ENCODE results near the gene SERINC5. TPM values are rescaled to one million over a fixed set of nuclear protein-coding genes. Genes with fewer than 3 reads are reported as not detected.
"Not testable (repeated sequence)": the region's sequence is repeated elsewhere in the genome, so short reads cannot be mapped to it uniquely, and the experiment has no call there.

Gene SERINC5
- polyA plus RNA-seq, 1 donor, result 19.1 TPM

- no peak for DNase-seq (ENCODE audit: low read depth)
Observed at GRCh38 chr5:80198399-80198798, 57.4 kb downstream of the SERINC5 start.

- no peak for DNase-seq (ENCODE audit: low read depth)
Observed at GRCh38 chr5:80195837-80196400, 59.9 kb downstream of the SERINC5 start.

GRCh38 chr5:80194468-80194867, 61.4 kb downstream of the SERINC5 start:
- no peak for DNase-seq (ENCODE audit: low read depth)

- DNase-seq (ENCODE audit: low read depth), result no peak
Observed at GRCh38 chr5:80193401-80193800, 62.4 kb downstream of the SERINC5 start.

- DNase-seq (ENCODE audit: low read depth), result no peak
Observed at GRCh38 chr5:80192507-80193241, 63.2 kb downstream of the SERINC5 start.

GRCh38 chr5:80191991-80192398, 63.9 kb downstream of the SERINC5 start:
- DNase-seq (ENCODE audit: low read depth), result no peak

DNA sequence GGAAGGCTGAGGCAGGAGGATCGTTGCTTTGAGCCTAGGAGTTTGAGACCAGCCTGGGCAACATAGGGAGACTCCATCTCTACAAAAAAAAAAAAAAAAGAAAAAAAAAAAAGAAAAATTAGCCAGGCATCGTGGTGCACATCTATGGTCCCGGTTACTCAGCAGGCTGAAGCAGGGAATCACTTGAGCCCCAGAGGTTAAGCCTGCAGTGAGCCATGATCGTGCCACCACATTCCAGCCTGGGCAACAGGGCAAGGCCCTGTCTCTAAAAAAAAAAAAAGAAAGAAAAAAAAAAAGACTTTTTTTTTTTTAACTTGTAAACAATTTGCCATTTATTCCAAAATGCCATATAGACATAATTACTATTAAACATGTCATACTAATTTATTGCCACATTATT, 64.5 kb downstream of the SERINC5 start:
- no peak for DNase-seq (ENCODE audit: low read depth)

DNA sequence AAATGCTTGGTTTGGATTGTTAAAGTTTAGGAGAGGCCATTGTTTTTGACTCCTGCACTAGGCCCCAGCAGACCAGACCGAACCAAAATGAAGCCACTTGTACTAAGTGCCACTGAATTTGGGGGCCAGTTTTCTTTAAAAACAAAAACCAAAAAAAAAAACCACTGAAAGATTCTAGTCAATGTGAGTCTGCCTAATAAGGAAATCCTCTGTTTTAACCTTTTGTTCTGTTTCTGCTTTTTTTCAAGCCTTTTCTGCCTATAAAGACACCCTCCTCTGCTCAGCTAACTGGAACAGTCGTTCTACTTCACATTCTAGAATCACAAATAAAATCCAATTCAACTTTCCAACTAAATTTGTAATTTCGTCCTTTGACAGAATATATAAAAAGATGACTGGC, 64.9 kb downstream of the SERINC5 start:
- DNase-seq (ENCODE audit: low read depth), result no peak

- DNase-seq (ENCODE audit: low read depth), result no peak
Observed at GRCh38 chr5:80189701-80190100, 66.1 kb downstream of the SERINC5 start.

GRCh38 chr5:80189201-80189600, 66.6 kb downstream of the SERINC5 start:
- DNase-seq (ENCODE audit: low read depth), result no peak

DNA sequence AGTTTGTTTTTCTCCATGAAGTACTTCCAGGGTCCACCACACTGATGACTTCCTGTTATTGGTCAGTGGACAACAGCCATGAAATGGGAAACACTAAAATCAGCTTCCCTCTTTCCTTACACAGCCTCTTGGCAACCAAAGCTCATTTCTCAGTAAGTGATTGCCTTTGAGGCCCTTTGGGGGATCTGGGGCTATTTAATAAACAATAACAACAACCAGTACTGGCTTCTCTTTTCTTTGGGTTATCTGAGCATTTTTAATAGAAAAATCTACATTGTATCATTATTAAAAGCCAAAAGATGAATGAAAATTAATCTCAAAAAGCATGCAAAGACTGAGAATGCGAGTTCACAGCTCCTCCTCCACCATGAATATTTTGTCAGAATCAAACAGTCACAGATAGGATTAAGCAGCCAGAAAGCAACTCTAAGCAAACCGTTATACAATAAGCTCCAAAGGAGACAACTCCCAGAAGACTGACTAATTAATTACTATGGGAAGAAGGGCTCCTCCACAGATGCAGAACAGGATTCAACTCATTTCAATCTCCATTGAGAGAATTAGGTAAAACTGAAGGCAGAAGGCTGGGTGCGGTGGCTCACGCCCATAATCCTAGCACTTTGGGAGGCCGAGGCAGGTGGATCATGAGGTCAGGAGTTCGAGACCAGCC, 68.3 kb downstream of the SERINC5 start:
- DNase-seq (ENCODE audit: low read depth), result no peak

DNA sequence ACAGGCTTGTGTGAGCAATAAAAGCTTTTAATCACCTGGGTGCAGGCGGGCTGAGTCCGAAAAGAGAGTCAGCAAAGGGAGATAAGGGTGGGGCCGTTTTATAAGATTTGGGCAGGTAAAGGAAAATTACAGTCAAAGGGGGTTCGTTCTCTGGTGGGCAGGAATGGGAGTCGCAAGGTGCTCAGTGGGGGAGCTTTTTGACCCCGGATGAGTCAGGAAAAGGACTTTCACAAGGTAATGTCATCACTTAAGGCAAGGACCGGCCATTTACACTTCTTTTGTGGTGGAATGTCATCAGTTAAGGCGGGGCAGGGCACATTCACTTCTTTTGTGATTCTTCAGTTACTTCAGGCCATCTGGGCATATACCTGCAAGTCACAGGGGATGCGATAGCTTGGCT, 70.3 kb downstream of the SERINC5 start:
- not testable (repeated sequence) for DNase-seq (ENCODE audit: low read depth)

GRCh38 chr5:80185095-80185494, 70.8 kb downstream of the SERINC5 start:
- no peak for DNase-seq (ENCODE audit: low read depth)

DNA sequence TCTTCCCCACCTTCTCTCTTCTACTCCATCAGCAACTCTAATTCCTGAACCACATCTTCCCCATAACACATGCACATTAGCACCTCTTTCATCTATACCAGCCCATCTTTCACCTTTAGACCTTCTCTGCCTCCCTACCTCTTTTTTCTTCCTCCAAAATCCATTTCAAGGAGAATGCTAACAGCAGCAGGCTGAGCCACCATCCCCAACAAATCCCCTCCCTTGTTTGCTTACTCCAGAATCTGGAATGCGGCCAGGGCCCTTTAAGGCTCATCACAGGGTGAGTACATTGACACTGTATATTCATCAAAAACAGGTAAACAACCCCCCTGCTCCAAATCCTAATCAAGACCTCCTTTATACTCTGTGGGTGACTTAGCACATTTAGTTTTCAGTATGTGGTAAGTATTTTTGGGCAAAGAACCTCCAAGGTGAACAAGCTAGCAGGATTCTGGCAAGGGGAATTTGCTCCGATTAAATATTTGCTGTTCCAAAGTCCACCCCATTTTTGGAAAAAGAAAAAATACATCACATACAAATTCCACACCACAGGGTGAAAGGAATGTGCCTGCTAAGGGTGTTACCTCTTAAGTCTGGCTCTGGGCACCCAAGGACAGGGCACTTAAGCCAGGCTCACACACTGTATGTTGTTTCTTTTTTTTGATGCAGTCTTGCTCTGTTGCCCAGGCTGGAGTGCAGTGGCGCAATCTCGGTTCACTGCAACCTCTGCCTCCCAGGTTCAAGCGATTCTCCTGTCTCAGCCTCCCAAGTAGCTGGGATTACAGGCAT, 71.4 kb downstream of the SERINC5 start:
- DNase-seq (ENCODE audit: low read depth), result no peak

- not testable (repeated sequence) for DNase-seq (ENCODE audit: low read depth)
Observed at GRCh38 chr5:80183728-80184234, 72.1 kb downstream of the SERINC5 start.

DNA sequence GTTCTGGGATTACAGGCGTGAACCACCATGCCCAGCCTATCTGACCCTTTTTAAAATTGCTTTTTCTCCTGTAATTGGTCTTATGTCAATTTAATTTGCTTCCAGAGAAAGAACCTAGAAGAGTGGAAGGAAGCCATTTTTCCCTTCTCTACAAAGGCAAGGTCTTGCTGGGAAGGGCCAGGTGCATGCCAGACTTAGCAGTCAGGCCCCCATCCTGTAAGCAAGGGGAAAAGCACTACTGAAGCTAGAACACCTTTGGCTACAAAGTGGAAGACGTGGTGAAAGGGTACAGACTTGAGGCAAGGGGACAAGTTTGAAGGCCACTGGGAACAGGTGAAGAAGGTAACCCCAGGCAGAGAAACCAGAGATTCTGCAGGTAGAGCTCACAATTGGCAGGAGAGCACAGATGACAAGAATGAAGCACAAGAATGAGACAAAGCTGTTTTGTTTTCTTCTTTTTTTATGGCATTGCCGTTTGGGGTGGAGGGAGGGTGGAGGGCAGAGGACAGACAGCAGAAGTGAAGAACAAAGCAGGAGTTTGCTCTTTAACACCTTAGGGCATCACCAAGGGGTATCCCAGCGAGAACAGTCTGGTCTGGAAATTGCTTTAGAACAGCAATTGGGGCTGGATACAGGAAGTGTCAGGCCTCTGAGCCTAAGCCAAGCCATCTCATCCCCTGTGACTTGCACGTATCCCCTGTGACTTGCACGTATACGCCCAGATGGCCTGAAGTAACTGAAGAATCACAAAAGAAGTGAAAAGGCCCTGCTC, 72.9 kb downstream of the SERINC5 start:
- DNase-seq (ENCODE audit: low read depth), result no peak

- DNase-seq (ENCODE audit: low read depth), result no peak
Observed at GRCh38 chr5:80181618-80182211, 74.1 kb downstream of the SERINC5 start.

DNA sequence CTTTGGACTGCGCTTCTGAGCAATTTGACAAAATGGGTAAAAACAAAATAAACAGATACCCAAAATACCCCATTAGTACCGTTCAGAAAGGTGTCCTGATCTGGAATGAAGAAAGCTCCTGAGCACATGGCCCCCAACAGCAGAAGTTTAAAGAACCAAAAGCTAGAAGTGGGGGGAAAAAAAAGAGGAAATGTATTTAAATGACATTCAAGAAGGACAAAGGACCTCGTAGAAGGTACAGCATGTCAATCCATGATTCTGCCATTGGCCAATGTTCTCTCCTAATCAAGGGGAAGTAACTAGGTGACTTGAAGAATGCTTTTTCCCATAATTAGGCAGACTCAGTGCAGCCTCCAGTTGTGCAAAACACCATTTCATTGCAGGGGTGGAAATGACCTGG, 78.6 kb downstream of the SERINC5 start:
- no peak for DNase-seq (ENCODE audit: low read depth)

DNA sequence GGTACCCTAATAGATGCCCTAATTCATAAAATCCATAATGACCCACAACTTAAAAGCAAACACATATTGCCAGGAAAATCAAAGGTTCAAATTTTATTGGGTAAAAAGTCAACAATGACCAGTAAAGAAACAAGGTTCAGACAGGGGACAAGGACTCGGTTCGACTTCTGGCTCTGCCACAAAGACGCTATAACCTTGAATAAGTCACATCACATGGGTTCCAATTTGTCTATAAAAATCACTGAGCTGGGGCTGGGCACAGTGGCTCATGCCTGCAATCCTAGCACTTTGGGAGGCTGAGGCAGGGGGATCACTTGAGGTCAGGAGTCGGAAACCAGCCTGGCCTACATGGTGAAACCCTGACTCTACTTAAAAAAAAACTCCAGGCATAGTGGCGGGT, 80.5 kb downstream of the SERINC5 start:
- no peak for DNase-seq (ENCODE audit: low read depth)

GRCh38 chr5:80174790-80175189, 81.1 kb downstream of the SERINC5 start:
- DNase-seq (ENCODE audit: low read depth), result no peak

Measured in forelimb muscle (tissue), 1 donor.